ENCODE measurements around the gene ADGRD1.

The ADGRD1 gene

GRCh38 chr12:131033886-131034482 lies 80.3 kb downstream of the ADGRD1 start:
- no peaks in the 10 kb centered on the region for H3K4me1 Mint-ChIP-seq
- no peak overlapping the region for H3K27ac Mint-ChIP-seq
- H3K27me3 Mint-ChIP-seq: no peaks in the 10 kb centered on the region
- H3K36me3 Mint-ChIP-seq: no peaks in the 10 kb centered on the region
- peaks cover 18% of the 10 kb centered on the region for H3K9me3 Mint-ChIP-seq
- no peak for DNase-seq
- no peak overlapping the region for H3K4me3 Mint-ChIP-seq
- CTCF ChIA-PET: no interaction called here

- H3K4me3 Mint-ChIP-seq: no peak overlapping the region
- no peaks in the 10 kb centered on the region for H3K27me3 Mint-ChIP-seq
- peaks cover 18% of the 10 kb centered on the region for H3K9me3 Mint-ChIP-seq
- no peaks in the 10 kb centered on the region for H3K36me3 Mint-ChIP-seq
- CTCF ChIA-PET: no interaction called here
- H3K4me1 Mint-ChIP-seq: no peaks in the 10 kb centered on the region
- no peak overlapping the region for H3K27ac Mint-ChIP-seq
- no peak for DNase-seq
Observed at GRCh38 chr12:131034631-131035244, 81.0 kb downstream of the ADGRD1 start.

- Mint-ChIP-seq H3K4me3 (no peak overlapping the region), H3K36me3 (no peaks in the 10 kb centered on the region), H3K27ac (no peak overlapping the region), H3K4me1 (no peaks in the 10 kb centered on the region), H3K27me3 (no peaks in the 10 kb centered on the region), H3K9me3 (peaks cover 18% of the 10 kb centered on the region)
- CTCF ChIA-PET: no interaction called here
- DNase-seq: no peak
Observed at GRCh38 chr12:131035245-131035681, 81.6 kb downstream of the ADGRD1 start.

GRCh38 chr12:131038159-131038558 lies 84.5 kb downstream of the ADGRD1 start:
- no peak for DNase-seq
- Mint-ChIP-seq H3K4me1 (no peaks in the 10 kb centered on the region), H3K4me3 (no peak overlapping the region), H3K9me3 (peaks cover 18% of the 10 kb centered on the region), H3K27me3 (no peaks in the 10 kb centered on the region), H3K36me3 (no peaks in the 10 kb centered on the region), H3K27ac (no peak overlapping the region)
- CTCF ChIA-PET: no interaction called here

GRCh38 chr12:131038961-131039950 lies 85.5 kb downstream of the ADGRD1 start:
- H3K27ac Mint-ChIP-seq: no peak overlapping the region
- H3K9me3 Mint-ChIP-seq: peaks cover 18% of the 10 kb centered on the region
- no peak overlapping the region for H3K4me3 Mint-ChIP-seq
- no peaks in the 10 kb centered on the region for H3K27me3 Mint-ChIP-seq
- no peaks in the 10 kb centered on the region for H3K4me1 Mint-ChIP-seq
- CTCF ChIA-PET: no interaction called here
- DNase-seq: no peak
- H3K36me3 Mint-ChIP-seq: no peaks in the 10 kb centered on the region

GRCh38 chr12:131040491-131040890 lies 86.8 kb downstream of the ADGRD1 start:
- CTCF ChIA-PET: no interaction called here
- no peaks in the 10 kb centered on the region for H3K4me1 Mint-ChIP-seq
- no peak overlapping the region for H3K4me3 Mint-ChIP-seq
- no peaks in the 10 kb centered on the region for H3K36me3 Mint-ChIP-seq
- no peak for DNase-seq
- peaks cover 18% of the 10 kb centered on the region for H3K9me3 Mint-ChIP-seq
- H3K27me3 Mint-ChIP-seq: no peaks in the 10 kb centered on the region
- no peak overlapping the region for H3K27ac Mint-ChIP-seq

GRCh38 chr12:131041216-131041967 lies 87.7 kb downstream of the ADGRD1 start:
- DNase-seq: no peak
- Mint-ChIP-seq H3K4me3 (no peak overlapping the region), H3K4me1 (no peaks in the 10 kb centered on the region), H3K27ac (no peak overlapping the region), H3K27me3 (no peaks in the 10 kb centered on the region), H3K9me3 (peaks cover 18% of the 10 kb centered on the region), H3K36me3 (no peaks in the 10 kb centered on the region)
- CTCF ChIA-PET: no interaction called here

GRCh38 chr12:131041968-131042833 lies 88.5 kb downstream of the ADGRD1 start:
- Mint-ChIP-seq H3K9me3 (peaks cover 13% of the 10 kb centered on the region), H3K4me1 (no peaks in the 10 kb centered on the region), H3K36me3 (no peaks in the 10 kb centered on the region), H3K27ac (no peak overlapping the region), H3K27me3 (no peaks in the 10 kb centered on the region), H3K4me3 (no peak overlapping the region)
- CTCF ChIA-PET: no interaction called here
- DNase-seq: no peak

- no peaks in the 10 kb centered on the region for H3K27me3 Mint-ChIP-seq
- H3K4me3 Mint-ChIP-seq: no peak overlapping the region
- H3K9me3 Mint-ChIP-seq: peaks cover 8% of the 10 kb centered on the region
- CTCF ChIA-PET: no interaction called here
- no peak for DNase-seq
- H3K27ac Mint-ChIP-seq: no peak overlapping the region
- no peaks in the 10 kb centered on the region for H3K36me3 Mint-ChIP-seq
- no peaks in the 10 kb centered on the region for H3K4me1 Mint-ChIP-seq
Observed at GRCh38 chr12:131042834-131043245, 89.1 kb downstream of the ADGRD1 start.

GRCh38 chr12:131043401-131043871 lies 89.7 kb downstream of the ADGRD1 start:
- Mint-ChIP-seq H3K4me3 (no peak overlapping the region), H3K36me3 (no peaks in the 10 kb centered on the region), H3K27me3 (no peaks in the 10 kb centered on the region), H3K4me1 (no peaks in the 10 kb centered on the region), H3K27ac (no peak overlapping the region), H3K9me3 (peaks cover 5% of the 10 kb centered on the region)
- no peak for DNase-seq
- CTCF ChIA-PET: no interaction called here

- no peak overlapping the region for H3K27ac Mint-ChIP-seq
- H3K9me3 Mint-ChIP-seq: peaks cover 5% of the 10 kb centered on the region
- H3K27me3 Mint-ChIP-seq: no peaks in the 10 kb centered on the region
- no peak overlapping the region for H3K4me3 Mint-ChIP-seq
- CTCF ChIA-PET: no interaction called here
- no peaks in the 10 kb centered on the region for H3K4me1 Mint-ChIP-seq
- no peak for DNase-seq
- H3K36me3 Mint-ChIP-seq: no peaks in the 10 kb centered on the region
Observed at GRCh38 chr12:131044136-131044535, 90.4 kb downstream of the ADGRD1 start.

GRCh38 chr12:131044760-131045381 lies 91.2 kb downstream of the ADGRD1 start:
- Mint-ChIP-seq H3K36me3 (no peaks in the 10 kb centered on the region), H3K4me1 (no peaks in the 10 kb centered on the region), H3K9me3 (peaks cover 5% of the 10 kb centered on the region), H3K27ac (no peak overlapping the region), H3K27me3 (no peaks in the 10 kb centered on the region), H3K4me3 (no peak overlapping the region)
- CTCF ChIA-PET: no interaction called here
- no peak for DNase-seq
